Astrocyte (in vitro differentiated cells and primary cell): ENCODE measurements around the gene ZSWIM4. TPM values are rescaled to one million over a fixed set of nuclear protein-coding genes. Genes with fewer than 3 reads are reported as not detected.
A peak's percentile ranks its signal among the peaks of the same experiment; 100 is the strongest.
"Not testable (repeated sequence)": the region's sequence is repeated elsewhere in the genome, so short reads cannot be mapped to it uniquely, and the experiment has no call there.

Source experiments
- DNase-seq: peaks from one replicate; pipeline ENCODE4 v3.0.0-alpha.2; 2010; ENCODE audit warnings: low read depth
- FAIRE-seq: peaks from 2 replicates; lab custom pipeline; 2011; peaks lifted over from hg19 to GRCh38; lab: Jason Lieb, UNC
- H2AFZ ChIP-seq: 2 replicates; pipeline ENCODE4 v1.6.0; 2012; ENCODE audit warnings: low read depth, low read length, inconsistent platforms
- H3K27ac ChIP-seq: 2 replicates; pipeline ENCODE4 v1.5.1; 2011; ENCODE audit warnings: low read depth, low read length, inconsistent platforms
- H3K27me3 ChIP-seq: 2 replicates; pipeline ENCODE4 v1.6.0; 2011; ENCODE audit warnings: low read length, inconsistent platforms; ENCODE audit not compliant: insufficient read depth
- H3K36me3 ChIP-seq: 2 replicates; pipeline ENCODE4 v1.5.1; 2011; ENCODE audit warnings: low read length, inconsistent platforms; ENCODE audit not compliant: insufficient read depth
- H3K4me1 ChIP-seq: 2 replicates; pipeline ENCODE4 v1.5.1; 2011; ENCODE audit warnings: low read length, inconsistent platforms; ENCODE audit not compliant: insufficient read depth
- H3K4me2 ChIP-seq: 2 replicates; pipeline ENCODE4 v1.6.0; 2012; ENCODE audit warnings: low read length, inconsistent platforms
- H3K4me3 ChIP-seq: 2 replicates; pipeline ENCODE4 v1.5.1; 2011; ENCODE audit warnings: low read depth, mild to moderate bottlenecking, low read length, inconsistent platforms; ENCODE audit not compliant: insufficient read depth
- H3K79me2 ChIP-seq: 2 replicates; pipeline ENCODE4 v1.6.0; 2012; ENCODE audit warnings: mild to moderate bottlenecking, low read length, inconsistent platforms; ENCODE audit not compliant: insufficient read depth
- H3K9ac ChIP-seq: 2 replicates; pipeline ENCODE4 v1.6.0; 2012; ENCODE audit warnings: mild to moderate bottlenecking, low read length, inconsistent platforms
- H3K9me3 ChIP-seq: 2 replicates; pipeline ENCODE4 v1.5.1; 2012; ENCODE audit warnings: low read depth, mild to moderate bottlenecking, low read length, inconsistent platforms; ENCODE audit not compliant: insufficient read depth
- H4K20me1 ChIP-seq: 2 replicates; pipeline ENCODE4 v1.6.0; 2012; ENCODE audit warnings: low read length, inconsistent platforms; ENCODE audit not compliant: insufficient read depth
- H3K27ac Mint-ChIP-seq: one replicate; pipeline ENCODE4 v1.8.0; 2021; ENCODE audit warnings: mild to moderate bottlenecking, mixed read lengths; ENCODE audit not compliant: unreplicated experiment
- H3K27me3 Mint-ChIP-seq: one replicate; pipeline ENCODE4 v1.8.0; 2021; ENCODE audit warnings: low read depth, mixed read lengths; ENCODE audit not compliant: unreplicated experiment
- H3K36me3 Mint-ChIP-seq: one replicate; pipeline ENCODE4 v1.8.0; 2021; ENCODE audit warnings: low read depth, mixed read lengths; ENCODE audit not compliant: unreplicated experiment
- H3K4me1 Mint-ChIP-seq: one replicate; pipeline ENCODE4 v1.8.0; 2021; ENCODE audit warnings: low read depth, mixed read lengths; ENCODE audit not compliant: unreplicated experiment
- H3K4me3 Mint-ChIP-seq: one replicate; pipeline ENCODE4 v1.8.0; 2021; ENCODE audit warnings: mild to moderate bottlenecking, moderate library complexity, mixed read lengths; ENCODE audit not compliant: unreplicated experiment
- H3K9me3 Mint-ChIP-seq: one replicate; pipeline ENCODE4 v1.8.0; 2021; ENCODE audit warnings: mild to moderate bottlenecking, mixed read lengths; ENCODE audit not compliant: unreplicated experiment
- CTCF ChIP-seq: IDR thresholded peaks from 2 replicates; pipeline ENCODE4 v1.5.1; 2011; ENCODE audit warnings: low read depth, mild to moderate bottlenecking, inconsistent platforms, low read length, moderate library complexity; ENCODE audit not compliant: insufficient read depth
- EZH2 ChIP-seq: IDR thresholded peaks from 2 replicates; pipeline ENCODE4 v1.6.1; 2012; ENCODE audit warnings: mild to moderate bottlenecking, low read length, inconsistent platforms; ENCODE audit not compliant: insufficient read depth
- total RNA-seq: library from RNA; stranded (reverse); gene quantifications from 2 replicates; pipeline ENCODE4 v1.2.1, GENCODE V29; 2021

ZSWIM4 gene
- total RNA-seq, 1 donor from 2014 or later: 10.6 TPM

DNA sequence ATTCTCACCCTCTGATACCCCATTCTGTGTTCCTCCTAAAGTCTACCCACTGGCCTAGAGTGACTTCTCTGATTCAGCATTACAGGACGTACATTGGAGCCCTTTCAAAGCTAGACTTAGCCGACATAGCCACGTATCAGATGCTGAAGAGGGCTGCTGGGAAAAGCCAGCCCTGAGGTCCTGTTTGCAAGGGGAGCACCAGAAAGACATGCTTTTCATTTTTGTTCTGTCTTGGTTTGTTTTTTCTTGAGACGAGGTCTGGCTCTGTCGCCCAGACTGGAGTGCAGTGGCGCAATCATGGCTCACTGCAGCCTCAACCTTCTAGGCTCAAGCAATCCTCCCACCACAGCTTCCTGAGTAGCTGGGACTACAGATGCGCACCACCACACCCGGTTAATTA, 6.3 kb upstream of the ZSWIM4 start:
- Mint-ChIP-seq H3K27me3 (no peaks in the 10 kb centered on the region), H3K36me3 (no peaks in the 10 kb centered on the region), H3K4me1 (no peaks in the 10 kb centered on the region), H3K9me3 (no peaks in the 10 kb centered on the region), H3K27ac (no peak overlapping the region), H3K4me3 (no peak overlapping the region)
- no peaks in the 10 kb centered on the region for H3K9me3 ChIP-seq
- H3K4me3 ChIP-seq: no peak overlapping the region
- no peak overlapping the region for H2AFZ ChIP-seq
- H3K79me2 ChIP-seq: no peaks in the 10 kb centered on the region
- H3K9ac ChIP-seq: no peak overlapping the region
- FAIRE-seq (no peak), DNase-seq (peak; percentile 91)
- H3K36me3 ChIP-seq: no peaks in the 10 kb centered on the region
- no peaks in the 10 kb centered on the region for H3K27me3 ChIP-seq
- TF ChIP-seq CTCF: no peak
- no peak for TF ChIP-seq EZH2
- no peak overlapping the region for H3K4me2 ChIP-seq
- peaks cover 32% of the 10 kb centered on the region for H3K4me1 ChIP-seq
- H4K20me1 ChIP-seq: no peaks in the 10 kb centered on the region
- H3K27ac ChIP-seq: peak overlapping the region; percentile 98

- Mint-ChIP-seq H3K4me1 (no peaks in the 10 kb centered on the region), H3K9me3 (no peaks in the 10 kb centered on the region), H3K4me3 (no peak overlapping the region), H3K36me3 (no peaks in the 10 kb centered on the region), H3K27me3 (no peaks in the 10 kb centered on the region), H3K27ac (no peak overlapping the region)
- H3K4me1 ChIP-seq: peaks cover 38% of the 10 kb centered on the region
- H4K20me1 ChIP-seq: no peaks in the 10 kb centered on the region
- H3K9ac ChIP-seq: no peak overlapping the region
- TF ChIP-seq CTCF (no peak), EZH2 (no peak)
- no peaks in the 10 kb centered on the region for H3K9me3 ChIP-seq
- H3K79me2 ChIP-seq: no peaks in the 10 kb centered on the region
- H2AFZ ChIP-seq: no peak overlapping the region
- no peak overlapping the region for H3K4me3 ChIP-seq
- H3K36me3 ChIP-seq: no peaks in the 10 kb centered on the region
- DNase-seq: peak; percentile 59
- no peak overlapping the region for H3K27ac ChIP-seq
- FAIRE-seq: no peak
- H3K27me3 ChIP-seq: no peaks in the 10 kb centered on the region
- no peak overlapping the region for H3K4me2 ChIP-seq
Observed at GRCh38 chr19:13790354-13790753, 4.9 kb upstream of the ZSWIM4 start.

DNA sequence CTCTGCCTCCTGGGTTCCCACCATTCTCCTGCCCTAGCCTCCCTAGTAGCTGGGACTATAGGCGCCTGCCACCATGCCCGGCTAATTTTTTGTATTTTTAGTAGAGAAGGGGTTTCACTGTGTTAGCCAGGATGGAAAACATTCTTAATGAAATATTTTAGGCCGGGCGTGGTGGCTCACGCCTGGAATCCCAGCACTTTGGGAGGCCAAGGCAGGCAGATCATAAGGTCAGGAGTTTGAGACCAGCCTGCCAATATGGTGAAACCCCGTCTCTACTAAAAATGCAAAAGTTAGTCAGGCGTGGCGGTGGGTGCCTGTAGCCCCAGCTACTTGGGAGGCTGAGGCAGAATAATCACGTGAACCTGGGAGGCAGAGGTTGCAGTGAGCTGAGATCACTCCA, 1.9 kb upstream of the ZSWIM4 start:
- not testable (repeated sequence) for H3K27ac Mint-ChIP-seq, FAIRE-seq, H2AFZ ChIP-seq, H3K9me3 ChIP-seq, H3K36me3 Mint-ChIP-seq, H3K4me2 ChIP-seq, H3K27ac ChIP-seq, H4K20me1 ChIP-seq, H3K9ac ChIP-seq, H3K27me3 Mint-ChIP-seq, DNase-seq, H3K9me3 Mint-ChIP-seq, H3K4me3 Mint-ChIP-seq, H3K27me3 ChIP-seq, H3K36me3 ChIP-seq, H3K4me3 ChIP-seq
- peaks cover 11% of the 10 kb centered on the region for H3K4me1 Mint-ChIP-seq
- H3K79me2 ChIP-seq: peaks cover 20% of the 10 kb centered on the region
- peaks cover 42% of the 10 kb centered on the region for H3K4me1 ChIP-seq
